SU-DHL-6 (cell line): Measurements from ENCODE around the gene ZNF281.

Experiments
- H2AFZ ChIP-seq: fragments of 200-600 bp; sonication (generic); 2 replicates; pipeline ENCODE4 v1.6.1; 2014; ENCODE audit warnings: low read depth, mild to moderate bottlenecking, moderate library complexity, mixed read lengths, antibody characterized with exemption, low read length; ENCODE audit not compliant: severe bottlenecking
- H3F3A ChIP-seq: fragments of 200-600 bp; shearing (Covaris generic); 2 replicates; pipeline ENCODE4 v1.6.0; 2016; ENCODE audit warnings: antibody characterized with exemption, mild to moderate bottlenecking; ENCODE audit not compliant: insufficient read depth
- H3K27ac ChIP-seq: fragments of 200-600 bp; sonication (generic); 2 replicates; pipeline ENCODE4 v1.5.1; 2016; ENCODE audit warnings: low read depth, mild to moderate bottlenecking, low read length, moderate library complexity, mixed read lengths
- H3K27me3 ChIP-seq: fragments of 200-600 bp; sonication (generic), shearing (Covaris generic); 2 replicates; pipeline ENCODE4 v1.6.0; 2014; ENCODE audit warnings: mild to moderate bottlenecking, low read length
- H3K36me3 ChIP-seq: fragments of 200-600 bp; sonication (generic); 2 replicates; pipeline ENCODE4 v1.6.1; 2014; ENCODE audit warnings: mild to moderate bottlenecking, low read length, mixed read lengths
- H3K4me2 ChIP-seq: fragments of 300-600, 200-600 bp; shearing (Covaris generic), sonication (generic); 2 replicates; pipeline ENCODE4 v1.6.0; 2014; ENCODE audit warnings: low read length, low read depth, mild to moderate bottlenecking; ENCODE audit not compliant: poor library complexity, severe bottlenecking
- H3K4me3 ChIP-seq: fragments of 200-600 bp; sonication (generic); 2 replicates; pipeline ENCODE4 v1.5.1; 2014; ENCODE audit warnings: antibody characterized with exemption, low read length, mild to moderate bottlenecking, mixed read lengths; ENCODE audit not compliant: insufficient read depth, poor library complexity, severe bottlenecking
- H3K79me2 ChIP-seq: fragments of 200-600 bp; sonication (generic); 2 replicates; pipeline ENCODE4 v1.6.1; 2014; ENCODE audit warnings: mild to moderate bottlenecking, low read length, moderate library complexity; ENCODE audit not compliant: insufficient read depth
- H3K9ac ChIP-seq: fragments of 200-600 bp; sonication (generic); 2 replicates; pipeline ENCODE4 v1.7.0; 2014; ENCODE audit warnings: mild to moderate bottlenecking, low read length
- H3K9me2 ChIP-seq: fragments of 200-600 bp; sonication (generic); replicated peaks from 2 replicates; pipeline ENCODE4 v1.6.1; 2014; ENCODE audit warnings: low read length; ENCODE audit not compliant: insufficient read depth
- H3K9me3 ChIP-seq: fragments of 200-600 bp; sonication (generic); 2 replicates; pipeline ENCODE4 v1.6.1; 2014; ENCODE audit warnings: low read length, mixed read lengths; ENCODE audit not compliant: insufficient read depth
- H4K20me1 ChIP-seq: fragments of 200-600 bp; sonication (generic); 2 replicates; pipeline ENCODE4 v1.6.1; 2014; ENCODE audit warnings: low read depth, mild to moderate bottlenecking, antibody characterized with exemption, low read length, moderate library complexity, mixed read lengths
- CTCF ChIP-seq: fragments of 200-600 bp; sonication (generic); IDR thresholded peaks from one replicate; pipeline ENCODE4 v1.5.1; 2017; ENCODE audit warnings: antibody characterized with exemption, mild to moderate bottlenecking, low read length, moderate library complexity; ENCODE audit not compliant: insufficient read depth, poor library complexity, severe bottlenecking
- EZH2phosphoT487 ChIP-seq: fragments of 200-600 bp; sonication (generic), shearing (Covaris generic); conservative IDR thresholded peaks from 2 replicates; pipeline ENCODE4 v1.6.1; 2018; ENCODE audit warnings: mild to moderate bottlenecking, antibody characterized with exemption, low read length, moderate library complexity, mixed read lengths

ZNF281 gene

GRCh38 chr1:200372095-200372884, 37.5 kb downstream of the ZNF281 start:
- no peak overlapping the region for H2AFZ ChIP-seq

GRCh38 chr1:200369706-200370105, 40.1 kb downstream of the ZNF281 start:
- TF ChIP-seq CTCF (no peak), EZH2phosphoT487 (no peak)
- Histone ChIP-seq H3K4me2 (no peak overlapping the region), H4K20me1 (no peaks in the 10 kb centered on the region), H3K9ac (no peak overlapping the region), H3K36me3 (no peaks in the 10 kb centered on the region), H3K4me3 (no peak overlapping the region), H3F3A (no peaks in the 10 kb centered on the region), H3K27me3 (no peaks in the 10 kb centered on the region), H2AFZ (no peak overlapping the region), H3K9me2 (no peaks in the 10 kb centered on the region), H3K27ac (no peak overlapping the region), H3K79me2 (no peaks in the 10 kb centered on the region), H3K9me3 (no peaks in the 10 kb centered on the region)

More at GRCh38 chr1:200372095-200372884, 37.5 kb downstream of the ZNF281 start:
- Histone ChIP-seq H3K27ac (no peak overlapping the region), H3K79me2 (no peaks in the 10 kb centered on the region), H3K36me3 (no peaks in the 10 kb centered on the region), H3K9ac (no peak overlapping the region), H3F3A (no peaks in the 10 kb centered on the region), H3K9me3 (no peaks in the 10 kb centered on the region), H3K27me3 (no peaks in the 10 kb centered on the region), H3K4me2 (no peak overlapping the region), H3K4me3 (no peak overlapping the region), H3K9me2 (no peaks in the 10 kb centered on the region), H4K20me1 (no peaks in the 10 kb centered on the region)
- TF ChIP-seq EZH2phosphoT487 (no peak), CTCF (no peak)

- no peaks in the 10 kb centered on the region for H3K9me3 ChIP-seq
- no peak overlapping the region for H2AFZ ChIP-seq
- H3K9me2 ChIP-seq = no peaks in the 10 kb centered on the region
- H3K4me3 ChIP-seq = no peak overlapping the region
- no peaks in the 10 kb centered on the region for H3K27me3 ChIP-seq
- no peak overlapping the region for H3K9ac ChIP-seq
- H3K27ac ChIP-seq = no peak overlapping the region
- no peaks in the 10 kb centered on the region for H4K20me1 ChIP-seq
- TF ChIP-seq EZH2phosphoT487 (no peak), CTCF (no peak)
- no peaks in the 10 kb centered on the region for H3K79me2 ChIP-seq
- H3K4me2 ChIP-seq = no peak overlapping the region
- H3K36me3 ChIP-seq = no peaks in the 10 kb centered on the region
- no peaks in the 10 kb centered on the region for H3F3A ChIP-seq
These were observed 40.7 kb downstream of the ZNF281 start for GRCh38 chr1:200369131-200369530.
